Measurements from ENCODE around the gene C1R.

GRCh38 chr12:7136676-7137075 lies 44.4 kb upstream of the C1R start:
- TF ChIP-seq POLR2A (IDR thresholded peaks at IDR 0.05; ENCODE audit: low read length) (no peak), GATA1 (IDR thresholded peaks at IDR 0.05; ENCODE audit: low read depth, low read length) (no peak)

All from erythroblast (primary cell).